Mesendoderm (in vitro differentiated cells): ENCODE data around the gene RAB15.

Experiments used
- DNase-seq: peaks from one replicate; pipeline ENCODE4 v3.0.0; 2013
- H2AK5ac ChIP-seq: 2 replicates; pipeline ENCODE4 v1.6.1; 2013; ENCODE audit warnings: low read length, inconsistent platforms
- H2BK120ac ChIP-seq: 2 replicates; pipeline ENCODE4 v1.6.1; 2013; ENCODE audit warnings: low read depth, mild to moderate bottlenecking, low read length, moderate library complexity, mixed read lengths
- H2BK15ac ChIP-seq: replicated peaks from 2 replicates; pipeline ENCODE4 v1.6.1; 2013; ENCODE audit warnings: low read depth, mild to moderate bottlenecking, moderate library complexity
- H2BK5ac ChIP-seq: 2 replicates; pipeline ENCODE4 v1.6.1; 2013; ENCODE audit warnings: low read length, inconsistent platforms
- H3K18ac ChIP-seq: 2 replicates; pipeline ENCODE4 v1.6.1; 2013; ENCODE audit warnings: mild to moderate bottlenecking, low read length, mixed read lengths
- H3K23ac ChIP-seq: one replicate; pipeline ENCODE4 v1.6.1; 2013; ENCODE audit warnings: low read length
- H3K27ac ChIP-seq: 2 replicates; pipeline ENCODE4 v1.5.1; 2013; ENCODE audit warnings: low read depth, mild to moderate bottlenecking, inconsistent platforms, low read length, moderate library complexity
- H3K27me3 ChIP-seq: 2 replicates; pipeline ENCODE4 v1.6.1; 2013; ENCODE audit warnings: low read length, control low read depth, mild to moderate bottlenecking, inconsistent platforms; ENCODE audit not compliant: insufficient read depth, poor library complexity
- H3K36me3 ChIP-seq: 2 replicates; pipeline ENCODE4 v1.6.1; 2013; ENCODE audit warnings: low read length, inconsistent platforms; ENCODE audit not compliant: control insufficient read depth, insufficient read depth
- H3K4ac ChIP-seq: one replicate; pipeline ENCODE4 v1.6.1; 2013; ENCODE audit warnings: low read depth, mild to moderate bottlenecking, low read length, moderate library complexity
- H3K4me1 ChIP-seq: 2 replicates; pipeline ENCODE4 v1.6.1; 2013; ENCODE audit warnings: low read depth, low read length, inconsistent platforms; ENCODE audit not compliant: control insufficient read depth
- H3K4me2 ChIP-seq: 2 replicates; pipeline ENCODE4 v1.6.1; 2013; ENCODE audit warnings: low read length
- H3K4me3 ChIP-seq: 2 replicates; pipeline ENCODE4 v1.5.1; 2013; ENCODE audit warnings: mild to moderate bottlenecking, low read length
- H3K56ac ChIP-seq: one replicate; pipeline ENCODE4 v1.6.1; 2013; ENCODE audit warnings: low read length
- H3K79me1 ChIP-seq: 2 replicates; pipeline ENCODE4 v1.6.1; 2013; ENCODE audit warnings: low read length, inconsistent platforms
- H3K79me2 ChIP-seq: 2 replicates; pipeline ENCODE4 v1.6.1; 2013; ENCODE audit warnings: mild to moderate bottlenecking, low read length; ENCODE audit not compliant: control insufficient read depth, insufficient read depth
- H3K9ac ChIP-seq: 2 replicates; pipeline ENCODE4 v1.6.1; 2013; ENCODE audit warnings: low read length, inconsistent platforms
- H4K5ac ChIP-seq: one replicate; pipeline ENCODE4 v1.6.1; 2013; ENCODE audit warnings: low read length
- H4K8ac ChIP-seq: one replicate; pipeline ENCODE4 v1.6.1; 2013; ENCODE audit warnings: low read depth, mild to moderate bottlenecking, control low read depth, low read length, moderate library complexity
- whole genome bisulfite sequencing: extraction: QIAGEN DNeasy Blood & Tissue Kit; methylation state at CpG from one replicate; pipeline ENCODE4 v1.1.7; 2013; ENCODE audit warnings: low lambda C conversion rate, missing lambda C conversion rate; ENCODE audit not compliant: insufficient coverage; ENCODE audit errors: extremely low coverage; 5-methylcytosine and 5-hydroxymethylcytosine counted together

Gene RAB15

GRCh38 chr14:64995291-64995690 is 23.2 kb upstream of the RAB15 start:
- no peak for DNase-seq
- Histone ChIP-seq H3K79me2 (peaks cover 3% of the 10 kb centered on the region), H3K36me3 (no peaks in the 10 kb centered on the region), H2BK120ac (no peak overlapping the region), H4K8ac (no peak overlapping the region), H3K56ac (no peak overlapping the region), H3K27ac (no peak overlapping the region), H3K18ac (no peak overlapping the region), H2BK5ac (no peak overlapping the region), H3K4me3 (no peak overlapping the region), H4K5ac (no peak overlapping the region), H3K79me1 (peaks cover 8% of the 10 kb centered on the region), H3K4ac (no peak overlapping the region), H3K23ac (no peak overlapping the region), H2BK15ac (no peak overlapping the region), H3K4me1 (no peaks in the 10 kb centered on the region), H2AK5ac (no peak overlapping the region), H3K27me3 (no peaks in the 10 kb centered on the region), H3K9ac (no peak overlapping the region), H3K4me2 (no peak overlapping the region)
- no CpG with 5 or more reads among the region's 3 CpGs for WGBS

GRCh38 chr14:64994540-64994939 is 22.4 kb upstream of the RAB15 start:
- Histone ChIP-seq H2BK120ac (no peak overlapping the region), H2BK5ac (no peak overlapping the region)
- 100% methylated on average over 2 of the region's 2 CpGs for WGBS

GRCh38 chr14:64993266-64993930 is 21.3 kb upstream of the RAB15 start:
- Histone ChIP-seq H3K36me3 (no peaks in the 10 kb centered on the region), H3K27ac (no peak overlapping the region), H2BK15ac (no peak overlapping the region), H3K79me2 (peaks cover 3% of the 10 kb centered on the region), H3K23ac (no peak overlapping the region), H4K8ac (no peak overlapping the region), H3K9ac (no peak overlapping the region), H2BK120ac (no peak overlapping the region), H3K18ac (no peak overlapping the region), H3K4me3 (no peak overlapping the region), H3K4me1 (no peaks in the 10 kb centered on the region), H3K4me2 (no peak overlapping the region), H2AK5ac (no peak overlapping the region), H2BK5ac (no peak overlapping the region), H3K79me1 (peaks cover 8% of the 10 kb centered on the region), H3K56ac (no peak overlapping the region), H3K4ac (no peak overlapping the region), H4K5ac (no peak overlapping the region), H3K27me3 (no peaks in the 10 kb centered on the region)
- WGBS: no CpG with 5 or more reads among the region's 3 CpGs
- no peak for DNase-seq

More at GRCh38 chr14:64994540-64994939, 22.4 kb upstream of the RAB15 start:
- no peak for DNase-seq
- Histone ChIP-seq H3K79me2 (peaks cover 3% of the 10 kb centered on the region), H3K27ac (no peak overlapping the region), H3K18ac (no peak overlapping the region), H3K23ac (no peak overlapping the region), H3K9ac (no peak overlapping the region), H3K27me3 (no peaks in the 10 kb centered on the region), H3K4ac (no peak overlapping the region), H3K4me1 (no peaks in the 10 kb centered on the region), H3K79me1 (peaks cover 8% of the 10 kb centered on the region), H3K4me2 (no peak overlapping the region), H3K36me3 (no peaks in the 10 kb centered on the region), H4K5ac (no peak overlapping the region), H3K4me3 (no peak overlapping the region), H2BK15ac (no peak overlapping the region), H3K56ac (no peak overlapping the region), H4K8ac (no peak overlapping the region), H2AK5ac (no peak overlapping the region)

DNA sequence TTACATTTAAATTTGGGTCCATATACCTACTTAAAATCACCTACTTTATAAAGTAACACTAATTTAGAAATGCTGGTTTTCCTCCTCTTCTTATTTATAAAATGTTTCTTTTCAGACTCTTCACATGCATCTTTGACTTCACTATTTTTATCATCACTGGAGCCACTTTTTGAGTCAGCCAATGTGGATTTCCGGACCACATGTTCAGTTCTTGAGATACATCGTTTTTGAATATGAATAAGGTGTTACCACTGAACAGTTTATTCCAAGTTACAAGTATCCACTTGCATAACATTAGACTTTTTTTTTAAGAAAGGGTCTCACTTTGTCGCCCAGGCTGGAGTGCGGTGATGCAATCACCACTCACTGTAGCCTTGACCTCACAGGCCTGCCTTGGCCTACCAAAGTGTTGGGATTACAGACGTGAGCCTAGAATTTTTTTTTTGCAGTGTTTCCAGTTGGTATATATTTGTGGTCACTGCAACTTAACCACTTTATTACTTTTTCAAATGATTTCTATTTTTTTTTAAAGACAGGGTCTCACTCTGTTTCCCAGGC is 20.3 kb upstream of the RAB15 start:
- Histone ChIP-seq H3K27ac (no peak overlapping the region), H3K4me1 (no peaks in the 10 kb centered on the region), H3K4me3 (no peak overlapping the region), H3K9ac (no peak overlapping the region), H3K79me1 (peaks cover 7% of the 10 kb centered on the region), H3K23ac (no peak overlapping the region), H4K8ac (no peak overlapping the region), H3K4ac (no peak overlapping the region), H2BK5ac (no peak overlapping the region), H3K79me2 (peaks cover 3% of the 10 kb centered on the region), H3K36me3 (no peaks in the 10 kb centered on the region), H3K4me2 (no peak overlapping the region), H4K5ac (no peak overlapping the region), H2BK15ac (no peak overlapping the region), H2BK120ac (no peak overlapping the region), H2AK5ac (no peak overlapping the region), H3K56ac (no peak overlapping the region), H3K27me3 (no peaks in the 10 kb centered on the region), H3K18ac (no peak overlapping the region)
- WGBS: no CpG with 5 or more reads among the region's 5 CpGs
- DNase-seq: no peak

DNA sequence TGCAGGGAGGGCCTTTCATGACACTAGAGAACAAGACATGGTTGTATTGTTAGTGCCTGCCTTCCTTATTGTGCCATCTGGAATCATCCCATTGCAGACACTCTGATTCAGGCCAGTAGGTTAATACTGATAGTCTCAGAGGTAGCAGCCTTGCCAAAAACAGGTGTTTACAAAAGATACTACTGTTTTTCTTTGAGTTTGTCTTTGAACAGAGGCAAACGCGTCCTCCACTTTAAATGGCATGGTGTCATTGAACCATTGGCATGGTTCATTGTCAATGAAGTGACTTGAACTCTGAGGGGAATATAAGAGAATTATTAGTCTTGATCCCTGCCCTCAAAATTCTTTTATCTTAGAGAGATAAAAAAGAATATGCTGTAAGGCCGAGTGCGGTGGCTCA is 18.8 kb upstream of the RAB15 start:
- no peak overlapping the region for H2AK5ac ChIP-seq
- no peak overlapping the region for H3K18ac ChIP-seq
- WGBS: no CpG with 5 or more reads among the region's 4 CpGs
- H3K27me3 ChIP-seq: no peaks in the 10 kb centered on the region
- no peak overlapping the region for H3K27ac ChIP-seq
- no peak overlapping the region for H4K5ac ChIP-seq
- H2BK15ac ChIP-seq: no peak overlapping the region
- no peak for DNase-seq
- no peaks in the 10 kb centered on the region for H3K4me1 ChIP-seq
- peaks cover 8% of the 10 kb centered on the region for H3K79me1 ChIP-seq
- H4K8ac ChIP-seq: no peak overlapping the region
- no peak overlapping the region for H3K9ac ChIP-seq
- H3K4me3 ChIP-seq: no peak overlapping the region
- H3K4ac ChIP-seq: no peak overlapping the region
- no peak overlapping the region for H3K23ac ChIP-seq
- H2BK5ac ChIP-seq: no peak overlapping the region
- no peak overlapping the region for H2BK120ac ChIP-seq
- H3K56ac ChIP-seq: no peak overlapping the region
- H3K4me2 ChIP-seq: no peak overlapping the region
- no peaks in the 10 kb centered on the region for H3K36me3 ChIP-seq
- H3K79me2 ChIP-seq: peaks cover 3% of the 10 kb centered on the region

DNA sequence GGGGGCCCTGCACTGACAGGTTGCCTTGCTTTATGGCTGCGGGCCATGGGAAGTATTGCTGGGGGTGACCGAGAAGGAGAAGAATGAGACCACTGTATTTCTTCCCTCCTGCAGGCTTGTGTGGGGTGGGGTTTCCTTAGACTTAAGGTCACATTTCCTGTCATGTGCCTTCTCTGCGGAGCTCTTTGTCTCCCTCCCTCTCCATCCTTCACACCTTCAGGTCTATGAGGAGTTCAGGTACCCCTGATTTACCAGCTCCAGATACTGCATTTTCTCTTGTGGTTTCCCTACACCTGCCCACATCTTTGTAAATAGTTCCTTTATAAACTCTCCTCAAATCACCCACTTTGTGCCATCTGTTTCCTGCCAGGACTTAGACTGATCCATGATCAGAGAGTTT is 18.2 kb upstream of the RAB15 start:
- no peak overlapping the region for H2AK5ac ChIP-seq
- H3K79me1 ChIP-seq: peaks cover 8% of the 10 kb centered on the region
- H4K8ac ChIP-seq: no peak overlapping the region
- H3K23ac ChIP-seq: no peak overlapping the region
- H3K27ac ChIP-seq: no peak overlapping the region
- H3K4me1 ChIP-seq: no peaks in the 10 kb centered on the region
- H3K9ac ChIP-seq: no peak overlapping the region
- no peak overlapping the region for H3K4ac ChIP-seq
- no peak overlapping the region for H4K5ac ChIP-seq
- H3K4me2 ChIP-seq: no peak overlapping the region
- no peaks in the 10 kb centered on the region for H3K36me3 ChIP-seq
- H3K27me3 ChIP-seq: no peaks in the 10 kb centered on the region
- H3K56ac ChIP-seq: no peak overlapping the region
- H3K4me3 ChIP-seq: no peak overlapping the region
- no peak overlapping the region for H2BK5ac ChIP-seq
- no CpG with 5 or more reads among the region's 3 CpGs for WGBS
- peaks cover 3% of the 10 kb centered on the region for H3K79me2 ChIP-seq
- no peak overlapping the region for H3K18ac ChIP-seq
- no peak overlapping the region for H2BK120ac ChIP-seq
- no peak for DNase-seq
- H2BK15ac ChIP-seq: no peak overlapping the region
